Lung microvascular endothelial cell (primary cell): ENCODE data around the gene ERC2. TPM values are rescaled to one million over a fixed set of nuclear protein-coding genes. Genes with fewer than 3 reads are reported as not detected.

Source experiments
- DNase-seq, 2 donors: peaks; one replicate each; pipeline versions ENCODE4 v3.0.0 to v3.0.0-alpha.2; 2010; ENCODE audit warnings: low read depth in 2 of 2
- total RNA-seq: library from RNA; depleted of rRNA; stranded (reverse); fragments of >200 nt; gene quantifications from 2 replicates; pipeline ENCODE4 v1.2.1, GENCODE V29; 2014

Gene ERC2
- total RNA-seq, 1 donor from 2014 or later = 2.2 TPM

GRCh38 chr3:56190130-56190529 lies 278.1 kb downstream of the ERC2 start:
- DNase-seq = no peak

- no peak for DNase-seq
These were observed 278.7 kb downstream of the ERC2 start for GRCh38 chr3:56189536-56189935.

- DNase-seq = no peak
These were observed 280.1 kb downstream of the ERC2 start for GRCh38 chr3:56188201-56188600.

- no peak for DNase-seq
These were observed 281.2 kb downstream of the ERC2 start for GRCh38 chr3:56187051-56187450.

- DNase-seq = no peak
These were observed 282.4 kb downstream of the ERC2 start for GRCh38 chr3:56185827-56186226.

- no peak for DNase-seq
These were observed 284.7 kb downstream of the ERC2 start for GRCh38 chr3:56183529-56183928.

- no peak for DNase-seq
These were observed 287.8 kb downstream of the ERC2 start for GRCh38 chr3:56180433-56180832.

GRCh38 chr3:56173601-56174000 lies 294.7 kb downstream of the ERC2 start:
- DNase-seq = no peak

- no peak for DNase-seq
These were observed 303.8 kb downstream of the ERC2 start for GRCh38 chr3:56164436-56164835.

GRCh38 chr3:56157693-56158362 lies 310.4 kb downstream of the ERC2 start:
- peak in 1 of 2 donors; percentile 84 for DNase-seq

GRCh38 chr3:56154297-56154696 lies 314.0 kb downstream of the ERC2 start:
- DNase-seq = peak in 1 of 2 donors; percentile 22

- DNase-seq = no peak
These were observed 320.9 kb downstream of the ERC2 start for GRCh38 chr3:56147354-56147753.

GRCh38 chr3:56145410-56145809 lies 322.9 kb downstream of the ERC2 start:
- DNase-seq = peak in 1 of 2 donors; percentile 3

GRCh38 chr3:56144805-56145204 lies 323.5 kb downstream of the ERC2 start:
- DNase-seq = peak in 1 of 2 donors; percentile 7

- peak in 1 of 2 donors; percentile 90 for DNase-seq
These were observed 330.9 kb downstream of the ERC2 start for GRCh38 chr3:56137415-56137814.

- DNase-seq = no peak
These were observed 331.8 kb downstream of the ERC2 start for GRCh38 chr3:56136514-56136913.

GRCh38 chr3:56135941-56136340 lies 332.3 kb downstream of the ERC2 start:
- DNase-seq = no peak

GRCh38 chr3:56133423-56133822 lies 334.8 kb downstream of the ERC2 start:
- peak in 1 of 2 donors; percentile 1 for DNase-seq

GRCh38 chr3:56132762-56133161 lies 335.5 kb downstream of the ERC2 start:
- no peak for DNase-seq

GRCh38 chr3:56131974-56132590 lies 336.2 kb downstream of the ERC2 start:
- DNase-seq = peak; percentile 37 to 70

GRCh38 chr3:56130036-56130435 lies 338.2 kb downstream of the ERC2 start:
- DNase-seq = no peak

- no peak for DNase-seq
These were observed 341.6 kb downstream of the ERC2 start for GRCh38 chr3:56126632-56127031.

- peak in 1 of 2 donors; percentile 24 for DNase-seq
These were observed 342.8 kb downstream of the ERC2 start for GRCh38 chr3:56125358-56126005.
